ENCODE results near the gene FASN. TPM values are rescaled to one million over a fixed set of nuclear protein-coding genes. Genes with fewer than 3 reads are reported as not detected.

FASN gene
- total and polyA plus RNA-seq, 2 of the 13 experiments (the other 11 are each of a cell fraction or from before 2014, with no cell fraction given), result 51.7 to 101 TPM

DNA sequence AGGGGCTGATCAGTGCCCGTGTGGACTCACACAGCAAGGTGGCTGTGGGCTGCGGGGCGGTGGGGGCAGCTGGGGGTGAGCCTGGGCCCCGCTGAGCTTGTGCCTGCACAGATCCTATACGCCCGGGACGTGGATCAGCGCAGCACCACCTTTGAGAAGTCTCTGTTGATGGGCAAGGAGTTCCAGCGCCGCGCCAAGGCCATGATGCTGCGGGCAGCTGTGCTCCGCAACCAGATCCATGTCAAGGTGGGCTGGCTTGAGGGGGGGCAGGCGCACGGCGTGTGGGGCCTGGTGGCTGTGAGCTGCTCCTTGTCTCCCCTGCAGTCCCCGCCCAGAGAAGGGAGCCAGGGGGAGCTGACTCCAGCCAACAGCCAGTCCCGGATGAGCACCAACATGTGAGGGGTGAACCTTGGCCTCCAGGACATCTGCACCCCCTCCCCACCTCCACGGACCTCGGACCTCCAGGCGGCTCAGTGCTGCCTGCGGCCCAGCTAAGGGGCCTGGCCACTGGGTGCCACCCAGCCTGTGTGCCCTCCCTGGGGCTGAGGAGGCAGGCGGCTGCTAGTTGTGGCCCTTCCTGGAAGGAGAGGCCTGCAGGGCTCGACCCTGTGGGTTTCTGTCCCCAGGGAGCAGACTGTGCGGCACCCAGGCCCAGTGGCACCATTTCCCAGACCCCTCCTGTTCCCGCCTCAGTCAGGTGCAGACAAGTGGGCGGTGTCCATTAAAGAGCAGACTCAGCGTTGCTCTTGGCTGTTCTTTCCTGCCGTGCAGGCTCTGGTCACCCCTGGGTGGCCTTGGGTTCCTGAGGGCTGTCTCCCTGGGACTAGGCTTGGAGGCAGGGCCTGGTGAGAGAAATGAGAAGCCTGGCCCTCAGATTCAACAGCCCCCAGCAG lies 41.1 kb downstream of the FASN start (continued):
- TF ChIP-seq, protein P1, sequence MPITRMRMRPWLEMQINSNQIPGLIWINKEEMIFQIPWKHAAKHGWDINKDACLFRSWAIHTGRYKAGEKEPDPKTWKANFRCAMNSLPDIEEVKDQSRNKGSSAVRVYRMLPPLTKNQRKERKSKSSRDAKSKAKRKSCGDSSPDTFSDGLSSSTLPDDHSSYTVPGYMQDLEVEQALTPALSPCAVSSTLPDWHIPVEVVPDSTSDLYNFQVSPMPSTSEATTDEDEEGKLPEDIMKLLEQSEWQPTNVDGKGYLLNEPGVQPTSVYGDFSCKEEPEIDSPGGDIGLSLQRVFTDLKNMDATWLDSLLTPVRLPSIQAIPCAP (CRISPR knock-in tag; IDR thresholded peaks at IDR 0.05; ENCODE audit: low read depth), result no peak
- TF ChIP-seq ZNF75D (CRISPR knock-in tag; IDR thresholded peaks at IDR 0.05; ENCODE audit: borderline replicate concordance) (no peak), SETDB1 (CRISPR knock-in tag; IDR thresholded peaks at IDR 0.05; ENCODE audit: borderline replicate concordance) (no peak), RAD51 (IDR thresholded peaks at IDR 0.05; ENCODE audit: borderline replicate concordance) (no peak), ARID5B (CRISPR knock-in tag; IDR thresholded peaks at IDR 0.05) (peak; percentile 41; the same call in 1 of the 2 replicates), ZNF678 (CRISPR knock-in tag; IDR thresholded peaks at IDR 0.05) (no peak), NFE2 (CRISPR knock-in tag; IDR thresholded peaks at IDR 0.05) (no peak), CENPX (CRISPR knock-in tag; IDR thresholded peaks at IDR 0.05) (no peak), SMAD1 (CRISPR knock-in tag; IDR thresholded peaks at IDR 0.05; ENCODE audit: borderline replicate concordance, low read depth) (peak; percentile 80; the same call in 1 of the 2 replicates), MYNN (CRISPR knock-in tag; IDR thresholded peaks at IDR 0.05; ENCODE audit: low read depth) (no peak), ZNF232 (CRISPR knock-in tag; IDR thresholded peaks at IDR 0.05; ENCODE audit: borderline replicate concordance) (peak; percentile 66; the same call in 1 of the 2 replicates), ZNF879 (CRISPR knock-in tag; IDR thresholded peaks at IDR 0.05) (0 out of 2 replicates have a peak, but pooled peaks have one; percentile 4), ZNF891 (CRISPR knock-in tag; IDR thresholded peaks at IDR 0.05) (no peak)
- TF ChIP-seq, protein P2, sequence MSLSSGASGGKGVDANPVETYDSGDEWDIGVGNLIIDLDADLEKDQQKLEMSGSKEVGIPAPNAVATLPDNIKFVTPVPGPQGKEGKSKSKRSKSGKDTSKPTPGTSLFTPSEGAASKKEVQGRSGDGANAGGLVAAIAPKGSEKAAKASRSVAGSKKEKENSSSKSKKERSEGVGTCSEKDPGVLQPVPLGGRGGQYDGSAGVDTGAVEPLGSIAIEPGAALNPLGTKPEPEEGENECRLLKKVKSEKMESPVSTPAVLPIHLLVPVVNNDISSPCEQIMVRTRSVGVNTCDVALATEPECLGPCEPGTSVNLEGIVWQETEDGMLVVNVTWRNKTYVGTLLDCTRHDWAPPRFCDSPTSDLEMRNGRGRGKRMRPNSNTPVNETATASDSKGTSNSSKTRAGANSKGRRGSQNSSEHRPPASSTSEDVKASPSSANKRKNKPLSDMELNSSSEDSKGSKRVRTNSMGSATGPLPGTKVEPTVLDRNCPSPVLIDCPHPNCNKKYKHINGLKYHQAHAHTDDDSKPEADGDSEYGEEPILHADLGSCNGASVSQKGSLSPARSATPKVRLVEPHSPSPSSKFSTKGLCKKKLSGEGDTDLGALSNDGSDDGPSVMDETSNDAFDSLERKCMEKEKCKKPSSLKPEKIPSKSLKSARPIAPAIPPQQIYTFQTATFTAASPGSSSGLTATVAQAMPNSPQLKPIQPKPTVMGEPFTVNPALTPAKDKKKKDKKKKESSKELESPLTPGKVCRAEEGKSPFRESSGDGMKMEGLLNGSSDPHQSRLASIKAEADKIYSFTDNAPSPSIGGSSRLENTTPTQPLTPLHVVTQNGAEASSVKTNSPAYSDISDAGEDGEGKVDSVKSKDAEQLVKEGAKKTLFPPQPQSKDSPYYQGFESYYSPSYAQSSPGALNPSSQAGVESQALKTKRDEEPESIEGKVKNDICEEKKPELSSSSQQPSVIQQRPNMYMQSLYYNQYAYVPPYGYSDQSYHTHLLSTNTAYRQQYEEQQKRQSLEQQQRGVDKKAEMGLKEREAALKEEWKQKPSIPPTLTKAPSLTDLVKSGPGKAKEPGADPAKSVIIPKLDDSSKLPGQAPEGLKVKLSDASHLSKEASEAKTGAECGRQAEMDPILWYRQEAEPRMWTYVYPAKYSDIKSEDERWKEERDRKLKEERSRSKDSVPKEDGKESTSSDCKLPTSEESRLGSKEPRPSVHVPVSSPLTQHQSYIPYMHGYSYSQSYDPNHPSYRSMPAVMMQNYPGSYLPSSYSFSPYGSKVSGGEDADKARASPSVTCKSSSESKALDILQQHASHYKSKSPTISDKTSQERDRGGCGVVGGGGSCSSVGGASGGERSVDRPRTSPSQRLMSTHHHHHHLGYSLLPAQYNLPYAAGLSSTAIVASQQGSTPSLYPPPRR (CRISPR knock-in tag; IDR thresholded peaks at IDR 0.05; ENCODE audit: borderline replicate concordance), result peak; percentile 74

Measured in HepG2 (cell line).